SK-N-SH (cell line): ENCODE results near the gene SGTA.

Experiments used
- EP300 ChIP-seq, 2 experiments: IDR thresholded peaks; 2 replicates each; pipeline versions ENCODE4 v1.4.0 to v1.6.1; 2012; ENCODE audit warnings: borderline replicate concordance in 1 of 2, low read depth in 1 of 2, low read length in 1 of 2
- POLR2AphosphoS5 ChIP-seq: IDR thresholded peaks from 2 replicates; pipeline ENCODE4 v1.6.1; 2012; ENCODE audit warnings: low read depth, low read length
- RCOR1 ChIP-seq: fragments of 150-350 bp; IDR thresholded peaks from 2 replicates; pipeline ENCODE4 v1.6.1; 2017; ENCODE audit warnings: antibody characterized with exemption, low read length
- RFX5 ChIP-seq: IDR thresholded peaks from 2 replicates; pipeline ENCODE4 v1.6.1; 2012; ENCODE audit warnings: mild to moderate bottlenecking, improper control_type of control experiment, low read length
- TCF12 ChIP-seq: IDR thresholded peaks from 2 replicates; pipeline ENCODE4 v1.4.0; 2012
- TF ChIP-seq, protein P1 (sequence below): fragments of 200-600 bp; sonication (generic); IDR thresholded peaks from 2 replicates; pipeline ENCODE4 v1.6.1; 2017; ENCODE audit warnings: antibody characterized with exemption, mild to moderate bottlenecking, moderate library complexity

DNA sequence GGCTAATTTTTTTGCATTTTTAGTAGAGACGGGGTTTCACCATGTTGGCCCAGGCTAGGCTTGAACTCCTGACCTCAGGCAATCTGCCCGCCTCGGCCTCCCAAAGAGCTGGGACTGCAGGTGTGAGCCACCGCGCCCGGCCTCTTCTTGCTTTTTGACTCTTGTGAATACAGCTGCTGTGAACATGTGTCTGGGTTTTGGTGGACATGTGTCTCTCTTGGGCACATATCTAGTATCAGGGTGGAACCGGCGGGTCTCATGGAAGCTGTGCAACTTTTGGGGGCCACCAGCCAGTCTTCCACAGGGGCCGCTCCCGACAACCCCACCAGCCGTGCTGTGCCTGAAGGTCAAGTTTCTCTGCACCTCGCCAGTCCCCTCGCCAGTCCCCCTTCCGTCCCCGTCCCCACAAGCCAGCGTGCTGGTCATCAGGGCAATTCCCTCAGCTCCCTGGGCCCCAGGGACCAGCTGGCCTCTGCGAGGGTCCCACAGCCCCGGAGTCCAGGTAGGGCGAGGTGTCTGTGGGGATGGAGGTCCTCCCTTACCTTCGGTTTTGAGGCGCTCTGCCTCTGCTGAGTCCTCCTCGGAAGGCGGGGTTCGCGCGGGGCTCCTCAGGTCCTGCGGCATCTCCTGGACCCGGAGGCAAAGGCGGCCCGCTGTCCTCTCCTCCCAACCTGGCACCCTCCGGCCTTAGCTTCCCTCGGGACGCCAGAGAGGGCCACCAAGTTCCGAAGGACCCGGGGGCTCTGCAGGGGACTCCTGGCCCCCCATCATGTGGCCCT is 16.3 kb downstream of the SGTA start:
- TF ChIP-seq RCOR1: no peak
- TF ChIP-seq TCF12: no peak
- TF ChIP-seq, protein P1, sequence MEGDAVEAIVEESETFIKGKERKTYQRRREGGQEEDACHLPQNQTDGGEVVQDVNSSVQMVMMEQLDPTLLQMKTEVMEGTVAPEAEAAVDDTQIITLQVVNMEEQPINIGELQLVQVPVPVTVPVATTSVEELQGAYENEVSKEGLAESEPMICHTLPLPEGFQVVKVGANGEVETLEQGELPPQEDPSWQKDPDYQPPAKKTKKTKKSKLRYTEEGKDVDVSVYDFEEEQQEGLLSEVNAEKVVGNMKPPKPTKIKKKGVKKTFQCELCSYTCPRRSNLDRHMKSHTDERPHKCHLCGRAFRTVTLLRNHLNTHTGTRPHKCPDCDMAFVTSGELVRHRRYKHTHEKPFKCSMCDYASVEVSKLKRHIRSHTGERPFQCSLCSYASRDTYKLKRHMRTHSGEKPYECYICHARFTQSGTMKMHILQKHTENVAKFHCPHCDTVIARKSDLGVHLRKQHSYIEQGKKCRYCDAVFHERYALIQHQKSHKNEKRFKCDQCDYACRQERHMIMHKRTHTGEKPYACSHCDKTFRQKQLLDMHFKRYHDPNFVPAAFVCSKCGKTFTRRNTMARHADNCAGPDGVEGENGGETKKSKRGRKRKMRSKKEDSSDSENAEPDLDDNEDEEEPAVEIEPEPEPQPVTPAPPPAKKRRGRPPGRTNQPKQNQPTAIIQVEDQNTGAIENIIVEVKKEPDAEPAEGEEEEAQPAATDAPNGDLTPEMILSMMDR: no peak
- TF ChIP-seq RFX5: no peak
- TF ChIP-seq POLR2AphosphoS5: no peak
- no peak for TF ChIP-seq EP300 (IDR thresholded peaks at IDR 0.05; ENCODE audit: borderline replicate concordance in 1 of 2, low read depth in 1 of 2, low read length in 1 of 2)
